HG03378 (cell line): ENCODE data around the gene ZSCAN20.
"Not testable (repeated sequence)": the region's sequence is repeated elsewhere in the genome, so short reads cannot be mapped to it uniquely, and the experiment has no call there.

Source experiments
- ATAC-seq: cut with Tn5 transposase; IDR thresholded peaks from one replicate; pipeline ENCODE4 v1.9.1; 2021; ENCODE audit warnings: mild to moderate bottlenecking, moderate library complexity; ENCODE audit not compliant: unreplicated experiment

The ZSCAN20 gene

GRCh38 chr1:33473900-33474299 lies 1.5 kb downstream of the ZSCAN20 start:
- no peak for ATAC-seq

- ATAC-seq, result no peak
Measured at GRCh38 chr1:33477451-33477850, 5.0 kb downstream of the ZSCAN20 start.

GRCh38 chr1:33482412-33482811 lies 10.0 kb downstream of the ZSCAN20 start:
- ATAC-seq, result no peak

GRCh38 chr1:33488624-33489023 lies 16.2 kb downstream of the ZSCAN20 start:
- ATAC-seq, result no peak

GRCh38 chr1:33494929-33495328 lies 22.5 kb downstream of the ZSCAN20 start:
- ATAC-seq, result no peak

GRCh38 chr1:33497410-33497809 lies 25.0 kb downstream of the ZSCAN20 start:
- no peak for ATAC-seq

- ATAC-seq, result no peak
Measured at GRCh38 chr1:33500547-33500946, 28.1 kb downstream of the ZSCAN20 start.

GRCh38 chr1:33501309-33501708 lies 28.9 kb downstream of the ZSCAN20 start:
- ATAC-seq, result no peak

GRCh38 chr1:33501774-33502173 lies 29.3 kb downstream of the ZSCAN20 start:
- no peak for ATAC-seq

- no peak for ATAC-seq
Measured at GRCh38 chr1:33502726-33503125, 30.3 kb downstream of the ZSCAN20 start.

- ATAC-seq, result no peak
Measured at GRCh38 chr1:33503506-33503905, 31.1 kb downstream of the ZSCAN20 start.

- ATAC-seq, result no peak
Measured at GRCh38 chr1:33507661-33508060, 35.2 kb downstream of the ZSCAN20 start.

- no peak for ATAC-seq
Measured at GRCh38 chr1:33508151-33508550, 35.7 kb downstream of the ZSCAN20 start.

- not testable (repeated sequence) for ATAC-seq
Measured at GRCh38 chr1:33509276-33509675, 36.8 kb downstream of the ZSCAN20 start.

- ATAC-seq, result no peak
Measured at GRCh38 chr1:33512226-33513011, 40.0 kb downstream of the ZSCAN20 start.

GRCh38 chr1:33515112-33515511 lies 42.7 kb downstream of the ZSCAN20 start:
- no peak for ATAC-seq

- ATAC-seq, result no peak
Measured at GRCh38 chr1:33515607-33516006, 43.2 kb downstream of the ZSCAN20 start.

- ATAC-seq, result no peak
Measured at GRCh38 chr1:33516428-33516827, 44.0 kb downstream of the ZSCAN20 start.

- no peak for ATAC-seq
Measured at GRCh38 chr1:33516891-33517567, 44.6 kb downstream of the ZSCAN20 start.

- ATAC-seq, result no peak
Measured at GRCh38 chr1:33517596-33518250, 45.3 kb downstream of the ZSCAN20 start.

GRCh38 chr1:33519240-33519884 lies 46.9 kb downstream of the ZSCAN20 start:
- no peak for ATAC-seq
